KOPT-K1 (cell line): Measurements from ENCODE around the gene WDFY3.
"Not testable (repeated sequence)": the region's sequence is repeated elsewhere in the genome, so short reads cannot be mapped to it uniquely, and the experiment has no call there.

Source experiments
- H3K27ac ChIP-seq: fragments of 200-600 bp; sonication (generic); 2 replicates; pipeline ENCODE4 v1.5.1; 2016; ENCODE audit warnings: antibody characterized with exemption, mild to moderate bottlenecking, low read depth, low read length; ENCODE audit not compliant: poor library complexity, severe bottlenecking
- H3K36me3 ChIP-seq: fragments of 200-600 bp; sonication (generic); 2 replicates; pipeline ENCODE4 v1.5.1; 2017; ENCODE audit warnings: antibody characterized with exemption, mild to moderate bottlenecking, low read length, moderate library complexity; ENCODE audit not compliant: insufficient read depth
- H3K9me3 ChIP-seq: fragments of 200-600 bp; sonication (generic); 2 replicates; pipeline ENCODE4 v1.5.1; 2017; ENCODE audit warnings: antibody characterized with exemption, low read length, mild to moderate bottlenecking; ENCODE audit not compliant: insufficient read depth, poor library complexity, severe bottlenecking

Gene WDFY3

DNA sequence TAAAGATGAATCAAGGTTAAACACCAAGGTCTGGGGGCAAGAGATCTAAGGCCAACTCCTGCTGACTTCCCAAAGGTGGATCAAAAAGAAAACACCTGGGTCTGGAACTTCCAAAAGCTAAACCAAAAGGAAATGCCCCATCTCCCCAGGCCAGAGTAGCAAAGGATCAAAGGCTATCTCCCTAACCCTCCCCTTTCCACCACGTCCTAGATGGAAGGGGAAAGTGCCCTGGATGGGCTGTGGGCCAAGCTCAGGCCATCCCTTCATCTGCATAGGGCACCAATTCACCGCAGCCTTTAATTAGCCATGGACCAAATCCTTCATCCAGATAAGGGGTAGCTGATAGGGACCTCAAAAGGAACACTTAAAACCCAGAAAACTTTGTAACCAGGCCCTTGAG, 100.2 kb downstream of the WDFY3 start:
- no peak overlapping the region for H3K27ac ChIP-seq
- H3K9me3 ChIP-seq = no peaks in the 10 kb centered on the region
- no peaks in the 10 kb centered on the region for H3K36me3 ChIP-seq

DNA sequence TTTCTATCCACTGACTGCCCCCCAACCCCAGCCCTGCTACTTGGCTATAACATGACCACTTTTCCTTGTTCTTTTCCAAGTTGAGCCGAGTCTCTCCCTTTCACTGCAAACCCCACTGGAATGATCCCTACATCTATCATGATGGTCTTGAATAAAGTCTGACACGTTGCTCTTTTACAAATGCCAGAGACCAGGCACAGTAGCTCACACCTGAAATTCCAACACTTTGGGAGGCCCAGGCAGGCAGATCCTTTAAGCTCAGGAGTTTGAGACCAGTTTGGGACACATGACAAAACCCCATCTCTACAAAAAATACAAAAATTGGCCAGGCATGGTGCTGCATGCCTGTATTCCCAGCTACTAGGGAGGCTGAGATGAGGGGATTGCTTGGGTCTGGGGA, 100.9 kb downstream of the WDFY3 start:
- no peak overlapping the region for H3K27ac ChIP-seq
- H3K9me3 ChIP-seq = no peaks in the 10 kb centered on the region
- H3K36me3 ChIP-seq = no peaks in the 10 kb centered on the region

DNA sequence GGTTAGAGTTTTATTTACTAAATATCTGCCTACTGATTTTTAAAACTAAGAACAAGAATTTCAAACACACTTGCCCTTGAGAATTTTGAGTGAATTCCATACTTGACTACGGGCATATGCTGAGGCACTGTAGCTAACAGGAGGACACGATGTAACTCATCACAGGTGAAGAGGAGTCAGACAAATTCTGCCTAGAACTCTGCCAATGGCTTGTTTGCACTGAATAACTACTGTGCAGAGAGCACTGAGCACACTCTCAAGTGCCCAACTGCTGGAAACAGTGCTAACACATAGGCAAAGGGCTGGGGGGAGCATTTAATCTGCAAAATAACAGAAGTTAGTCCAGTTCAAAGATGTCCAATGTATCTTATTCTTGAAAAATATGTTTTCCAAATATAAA, 104.4 kb downstream of the WDFY3 start:
- Histone ChIP-seq H3K36me3 (no peaks in the 10 kb centered on the region), H3K27ac (no peak overlapping the region)

DNA sequence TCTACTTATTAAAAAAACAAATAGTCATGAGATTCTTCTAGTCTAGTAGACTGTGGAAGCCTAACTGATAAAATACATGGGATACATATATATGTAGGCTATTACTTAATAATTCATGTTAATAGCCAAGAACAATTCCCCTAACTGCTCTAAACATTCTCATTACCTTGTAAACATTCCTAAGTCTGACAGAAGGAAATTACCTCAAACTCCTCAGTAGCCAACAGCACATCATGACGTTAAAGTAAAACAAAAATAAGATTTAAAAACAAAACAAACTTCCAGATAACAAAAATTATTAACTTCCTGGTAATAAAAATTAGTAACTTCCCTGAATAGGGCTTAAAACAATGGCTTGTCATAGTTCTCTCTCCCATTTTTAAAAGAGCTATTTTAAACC, 109.2 kb downstream of the WDFY3 start:
- Histone ChIP-seq H3K27ac (no peak overlapping the region), H3K36me3 (no peaks in the 10 kb centered on the region)

More for the DNA sequence above, 104.4 kb downstream of the WDFY3 start:
- no peaks in the 10 kb centered on the region for H3K9me3 ChIP-seq

DNA sequence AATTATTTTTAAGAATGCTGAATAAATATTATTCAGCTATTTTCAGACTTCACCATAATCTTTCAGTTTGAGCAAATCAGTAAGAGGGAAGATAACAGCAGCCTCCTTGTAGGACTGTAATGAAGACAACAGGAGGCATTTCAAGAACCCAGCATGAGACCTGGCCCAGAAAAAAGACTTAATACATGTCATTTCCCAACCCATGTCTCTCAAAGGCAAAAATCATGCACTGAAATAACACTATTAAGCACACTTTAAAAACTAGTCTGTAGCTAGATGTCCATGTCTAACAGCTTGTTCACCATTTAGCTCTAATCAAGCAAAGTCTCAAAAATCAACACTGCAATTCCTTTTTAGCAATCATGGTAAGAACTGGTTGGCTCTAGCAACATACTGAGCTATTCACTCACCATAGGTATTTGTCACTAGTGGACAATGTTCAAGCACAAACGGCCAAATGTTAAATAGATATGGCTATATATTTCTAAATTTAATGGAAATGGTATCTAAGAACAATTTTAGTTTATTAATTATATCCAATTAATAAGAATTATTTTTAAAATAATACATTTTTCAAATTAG, 109.9 kb downstream of the WDFY3 start:
- H3K36me3 ChIP-seq = no peaks in the 10 kb centered on the region
- H3K27ac ChIP-seq = no peak overlapping the region
- no peaks in the 10 kb centered on the region for H3K9me3 ChIP-seq

More for the DNA sequence above, 109.2 kb downstream of the WDFY3 start:
- no peaks in the 10 kb centered on the region for H3K9me3 ChIP-seq

DNA sequence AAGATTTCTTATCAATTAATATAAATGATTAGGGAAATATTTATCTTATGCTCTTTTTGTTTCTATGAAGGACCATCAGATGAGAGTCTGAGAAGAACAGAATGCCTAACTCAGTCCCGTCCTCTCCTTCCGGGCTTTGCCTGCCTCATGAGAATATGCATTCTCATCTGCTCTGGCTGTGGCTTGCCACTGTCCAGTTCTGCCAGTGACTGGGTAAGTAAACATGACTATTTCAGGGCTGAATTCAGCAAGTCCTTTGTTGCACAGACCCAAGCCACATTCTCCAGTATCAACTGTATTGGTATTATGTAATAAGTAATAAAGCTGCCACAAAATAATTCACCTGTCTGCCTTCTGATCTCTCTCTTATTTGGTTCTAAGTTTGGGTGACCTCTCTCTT, 110.7 kb downstream of the WDFY3 start:
- Histone ChIP-seq H3K36me3 (no peaks in the 10 kb centered on the region), H3K27ac (no peak overlapping the region), H3K9me3 (no peaks in the 10 kb centered on the region)

DNA sequence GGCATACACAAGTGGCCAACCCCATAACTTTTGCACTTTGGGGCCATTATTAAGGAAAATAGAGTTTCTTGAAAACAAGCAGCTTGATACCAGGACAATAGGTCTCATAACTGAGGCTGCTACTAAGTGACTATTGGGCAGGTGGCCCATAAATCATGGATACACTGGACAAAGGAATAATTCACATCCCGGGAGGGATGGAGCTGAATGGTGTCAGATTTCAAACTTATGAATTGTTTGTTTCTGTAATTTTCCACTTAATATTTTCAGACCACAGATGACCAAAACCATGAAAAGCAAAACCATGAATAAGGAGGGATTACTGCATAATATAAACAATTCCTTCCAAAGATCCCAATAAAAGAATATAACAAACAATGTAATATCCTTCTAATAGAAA, 114.4 kb downstream of the WDFY3 start:
- Histone ChIP-seq H3K9me3 (no peaks in the 10 kb centered on the region), H3K27ac (no peak overlapping the region), H3K36me3 (no peaks in the 10 kb centered on the region)

DNA sequence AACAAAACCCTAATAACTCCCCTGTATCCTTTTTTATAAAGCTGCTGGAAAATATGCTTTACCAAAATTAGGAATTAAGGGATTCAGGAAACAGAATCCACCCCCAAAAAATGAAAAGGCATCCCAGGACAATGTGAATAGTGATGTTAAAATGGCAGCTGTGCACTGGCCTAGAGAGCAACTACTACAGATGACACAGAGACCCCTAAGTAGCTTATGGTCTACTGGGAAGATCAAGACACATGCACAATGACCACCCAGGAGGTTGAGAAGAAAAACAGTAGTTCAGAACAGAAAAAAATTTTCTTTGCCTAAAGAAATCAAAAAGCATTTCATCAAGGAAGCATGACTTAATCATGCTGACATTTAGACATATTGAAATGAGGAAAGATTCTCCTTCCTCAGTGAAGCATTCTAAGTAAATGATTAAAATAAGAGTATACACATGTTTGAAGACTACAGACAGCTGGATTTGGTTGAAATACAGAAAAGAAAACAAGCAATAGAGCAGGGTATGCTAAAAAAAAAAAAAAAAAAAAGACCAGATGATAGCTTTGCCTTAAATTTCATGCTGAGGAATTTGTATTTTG, 117.3 kb downstream of the WDFY3 start:
- no peaks in the 10 kb centered on the region for H3K36me3 ChIP-seq
- no peaks in the 10 kb centered on the region for H3K9me3 ChIP-seq
- no peak overlapping the region for H3K27ac ChIP-seq

DNA sequence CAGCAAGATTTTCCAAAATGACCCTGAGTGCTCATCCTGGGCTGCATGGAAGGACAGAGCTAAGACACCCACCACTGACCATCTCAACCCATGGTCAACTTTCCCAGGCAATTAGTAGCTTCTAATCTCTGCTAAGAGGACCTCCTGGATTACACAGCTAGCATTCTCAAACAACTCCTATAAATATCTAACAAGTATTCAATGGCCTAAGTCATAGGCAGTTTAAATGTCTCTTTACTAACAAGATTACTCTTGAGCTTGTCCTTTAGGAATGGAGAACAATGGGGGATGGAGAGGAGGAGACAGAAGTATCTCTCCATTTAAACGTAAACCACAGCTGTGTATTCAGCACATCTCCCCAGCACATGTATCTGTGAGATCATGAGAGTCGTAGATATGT, 118.1 kb downstream of the WDFY3 start:
- no peaks in the 10 kb centered on the region for H3K9me3 ChIP-seq
- no peak overlapping the region for H3K27ac ChIP-seq
- no peaks in the 10 kb centered on the region for H3K36me3 ChIP-seq

DNA sequence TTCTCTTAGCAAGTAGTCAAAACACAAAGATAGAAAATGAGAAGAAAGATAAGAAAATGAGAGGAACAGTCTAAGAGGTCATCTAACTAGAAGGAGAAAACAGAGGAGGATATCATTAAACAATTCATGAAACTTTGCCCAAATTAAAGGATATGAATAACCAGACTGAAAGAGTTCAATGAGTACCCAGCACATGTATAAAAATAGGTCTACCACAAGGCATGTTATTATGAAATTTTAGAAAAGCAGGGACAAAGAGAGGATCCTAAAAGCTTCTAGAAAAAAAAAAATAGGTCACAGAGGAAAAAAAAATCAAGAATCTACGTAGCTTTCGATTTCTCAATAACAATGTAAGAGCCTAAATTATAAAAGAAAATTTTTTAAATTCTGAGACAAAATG, 118.5 kb downstream of the WDFY3 start:
- Histone ChIP-seq H3K36me3 (no peaks in the 10 kb centered on the region), H3K9me3 (no peaks in the 10 kb centered on the region), H3K27ac (no peak overlapping the region)

DNA sequence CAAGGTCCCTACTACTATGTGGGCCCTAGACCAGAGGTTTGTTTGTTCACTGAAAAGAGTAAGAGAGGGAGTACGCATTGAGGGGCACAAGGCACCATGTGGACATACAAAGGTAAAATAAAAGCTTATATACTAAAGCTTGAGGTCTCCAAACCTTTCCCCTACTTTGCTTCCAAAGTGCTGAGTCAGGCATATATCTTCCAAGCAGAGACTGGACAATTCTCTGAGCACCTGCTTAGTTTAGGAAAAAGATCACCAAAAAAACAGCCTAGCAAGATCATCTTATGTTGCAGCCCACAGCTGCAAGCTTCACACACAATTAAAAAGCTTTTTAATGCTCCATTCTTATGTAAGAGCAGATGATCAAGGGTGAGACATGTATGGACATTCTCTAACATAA, 119.5 kb downstream of the WDFY3 start:
- H3K9me3 ChIP-seq = no peaks in the 10 kb centered on the region
- no peaks in the 10 kb centered on the region for H3K36me3 ChIP-seq
- H3K27ac ChIP-seq = no peak overlapping the region

DNA sequence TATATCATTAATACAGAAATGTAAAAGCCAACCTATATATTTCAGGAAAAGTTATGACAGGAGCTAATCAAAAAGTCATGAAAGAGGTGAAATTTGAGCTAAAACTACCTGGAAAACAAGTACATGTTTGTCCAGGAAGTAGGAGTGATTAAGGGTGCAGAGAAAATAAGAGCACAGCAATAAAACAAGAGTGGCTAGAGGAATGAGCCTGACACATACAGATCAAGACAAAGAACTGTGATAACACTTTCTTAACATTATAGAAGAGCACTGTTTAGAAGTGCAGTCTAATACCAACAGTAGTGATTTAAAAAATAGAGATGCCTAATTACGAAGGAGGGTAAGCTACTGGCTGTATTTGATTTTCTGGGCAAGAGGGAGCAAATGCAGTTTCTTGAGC, 125.1 kb downstream of the WDFY3 start:
- no peaks in the 10 kb centered on the region for H3K36me3 ChIP-seq
- H3K9me3 ChIP-seq = no peaks in the 10 kb centered on the region
- H3K27ac ChIP-seq = no peak overlapping the region

DNA sequence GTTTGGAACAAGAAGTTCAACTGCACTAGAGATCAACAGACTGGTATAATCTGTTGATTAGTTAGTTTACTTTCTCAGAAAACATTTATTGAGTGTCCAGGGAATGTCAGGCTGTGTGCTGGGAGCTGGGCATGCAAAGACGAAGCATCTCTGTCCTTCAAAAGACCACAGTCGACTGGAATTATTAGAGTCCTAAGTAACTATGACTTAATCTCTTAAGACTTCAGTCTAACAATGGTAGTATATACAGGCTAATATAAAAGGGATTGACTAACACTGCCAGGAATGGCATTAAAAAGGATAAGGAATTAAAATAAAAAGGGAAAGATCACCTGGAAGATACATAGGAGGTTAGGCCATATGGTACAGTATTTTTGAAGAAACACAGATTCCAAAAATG, 128.7 kb downstream of the WDFY3 start:
- no peak overlapping the region for H3K27ac ChIP-seq
- H3K36me3 ChIP-seq = no peaks in the 10 kb centered on the region
- no peaks in the 10 kb centered on the region for H3K9me3 ChIP-seq

DNA sequence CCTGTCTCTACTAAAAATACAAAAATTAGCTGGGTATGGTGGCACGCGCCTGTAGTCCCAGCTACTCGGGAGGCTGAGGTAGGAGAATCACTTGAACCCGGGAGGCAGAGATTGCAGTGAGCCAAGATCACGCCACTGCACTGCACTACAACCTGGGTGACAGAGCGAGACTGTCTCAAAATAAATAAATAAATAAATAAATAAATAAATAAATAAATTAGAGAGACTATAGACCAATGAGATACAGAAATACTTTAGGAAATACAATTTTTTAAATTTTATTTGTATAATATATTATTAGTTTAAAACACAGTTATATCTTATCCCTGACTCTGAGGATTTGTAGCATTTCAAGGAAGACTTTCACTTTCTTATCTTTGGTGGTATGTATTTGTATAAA, 136.9 kb downstream of the WDFY3 start:
- H3K9me3 ChIP-seq, H3K27ac ChIP-seq, H3K36me3 ChIP-seq: not testable (repeated sequence)

DNA sequence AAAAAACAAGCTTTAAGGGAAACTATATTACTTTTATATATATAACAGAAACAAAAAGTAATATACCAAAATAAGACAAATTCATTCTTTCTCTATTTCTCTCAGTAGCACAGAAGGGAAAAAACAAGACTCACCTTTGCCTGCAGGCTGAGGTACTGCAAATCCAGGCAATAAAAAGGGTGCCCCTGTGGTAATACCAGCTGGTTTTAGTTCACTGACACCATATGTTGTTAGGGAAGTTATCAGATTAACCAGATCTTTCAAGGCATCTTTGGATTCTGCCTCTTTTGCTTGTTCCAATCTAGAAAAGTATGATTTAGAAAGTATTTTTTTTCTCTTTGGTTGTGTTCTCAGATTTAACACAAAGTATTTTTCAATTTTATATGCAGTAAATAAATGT, 139.8 kb downstream of the WDFY3 start:
- Histone ChIP-seq H3K9me3 (no peaks in the 10 kb centered on the region), H3K36me3 (no peaks in the 10 kb centered on the region)

DNA sequence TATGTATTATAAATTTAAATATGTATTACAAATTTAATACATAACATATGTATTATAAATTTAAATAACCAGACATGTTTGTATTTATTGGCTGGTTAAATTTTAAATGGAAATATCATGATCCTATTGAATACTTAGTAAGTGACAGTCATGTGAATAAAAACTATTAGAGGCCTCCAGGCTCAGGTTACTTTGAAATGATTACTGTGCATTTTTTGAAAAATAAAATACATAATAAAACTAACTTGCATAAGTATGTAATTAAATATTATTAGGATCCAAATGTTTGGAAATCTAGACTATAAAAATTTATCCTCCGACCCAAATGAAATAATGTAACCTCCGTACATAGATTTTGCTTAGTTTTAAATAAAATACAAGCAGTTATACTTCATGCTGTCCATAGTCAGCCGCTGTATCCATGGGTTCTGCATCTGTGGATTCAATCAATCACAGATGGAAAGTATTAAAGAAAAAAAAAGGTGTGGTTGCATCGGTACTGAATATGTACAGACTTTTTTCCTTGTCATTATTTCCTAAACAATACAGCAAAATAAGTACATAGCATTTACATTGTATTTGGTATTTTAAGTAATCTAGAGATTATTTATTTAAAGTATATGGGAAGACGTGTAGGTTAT, 140.7 kb downstream of the WDFY3 start:
- Histone ChIP-seq H3K27ac (no peak overlapping the region), H3K36me3 (no peaks in the 10 kb centered on the region), H3K9me3 (no peaks in the 10 kb centered on the region)

More for the DNA sequence above, 139.8 kb downstream of the WDFY3 start:
- no peak overlapping the region for H3K27ac ChIP-seq
